ENCODE data around the gene CRBN.

Gene CRBN

GRCh38 chr3:3177861-3178497 lies 1.5 kb downstream of the CRBN start:
- in situ Hi-C loops (cut with HindIII; ENCODE audit: low sequenced_read_pairs): no loop called here

- in situ Hi-C loops (cut with HindIII; ENCODE audit: low sequenced_read_pairs): no loop called here
Observed at GRCh38 chr3:3172627-3173026, 6.9 kb downstream of the CRBN start.

DNA sequence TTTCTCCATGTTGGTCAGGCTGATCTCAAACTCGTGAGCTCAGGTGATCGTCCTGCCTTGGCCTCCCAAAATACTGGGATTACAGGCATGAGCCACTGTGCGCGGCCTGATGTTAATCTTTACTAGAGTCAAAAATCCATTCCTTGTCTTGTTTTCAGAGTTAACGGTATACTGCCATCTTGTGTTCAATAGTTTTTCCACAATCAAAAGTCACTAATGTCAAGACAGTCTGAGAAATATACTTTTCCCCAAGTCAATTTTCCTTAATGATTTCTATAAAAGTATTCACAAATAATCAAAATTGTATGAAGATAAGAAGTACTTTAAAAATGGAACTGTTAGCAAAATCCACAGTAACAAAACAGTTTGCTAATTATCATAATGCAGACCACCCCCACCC lies 8.5 kb downstream of the CRBN start:
- in situ Hi-C loops (cut with HindIII; ENCODE audit: low sequenced_read_pairs): no loop called here

DNA sequence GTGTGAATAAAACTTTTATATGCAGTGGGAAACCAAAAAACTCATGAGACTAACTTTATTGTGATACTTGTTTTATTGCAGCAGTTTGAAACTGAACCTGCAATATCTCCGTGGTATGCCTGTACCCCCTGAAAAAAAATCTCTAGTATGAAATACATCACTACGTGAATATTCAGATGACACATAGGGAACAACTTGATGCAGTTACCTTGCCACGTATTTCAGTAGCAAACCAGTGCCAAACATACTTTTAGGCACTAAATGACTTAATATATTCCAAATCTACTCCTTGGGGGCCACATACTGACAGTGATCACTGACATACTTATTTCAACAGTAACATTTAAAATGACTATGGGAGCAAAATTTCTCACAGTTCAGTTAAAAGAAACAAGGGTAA lies 13.8 kb downstream of the CRBN start:
- in situ Hi-C loops (cut with HindIII; ENCODE audit: low sequenced_read_pairs): no loop called here

DNA sequence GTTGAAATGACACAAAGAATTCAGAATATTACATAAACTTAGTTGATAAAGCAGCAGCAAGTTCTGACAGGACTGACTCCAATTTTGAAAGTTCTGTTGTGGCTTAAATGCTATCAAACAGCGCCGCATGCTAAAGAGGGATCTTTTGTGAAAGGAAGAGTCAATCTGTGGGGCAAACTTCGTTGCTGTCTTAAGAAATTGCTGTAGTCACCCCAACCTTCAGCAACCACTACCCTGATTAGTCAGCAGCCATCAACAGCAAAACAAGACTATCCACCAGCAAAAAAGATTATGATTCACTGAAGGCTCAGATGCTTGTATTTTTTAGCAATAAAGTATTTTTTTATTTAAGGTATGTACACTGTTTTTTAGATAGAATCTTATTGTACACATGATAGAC lies 14.2 kb downstream of the CRBN start:
- in situ Hi-C loops (cut with HindIII; ENCODE audit: low sequenced_read_pairs): no loop called here

DNA sequence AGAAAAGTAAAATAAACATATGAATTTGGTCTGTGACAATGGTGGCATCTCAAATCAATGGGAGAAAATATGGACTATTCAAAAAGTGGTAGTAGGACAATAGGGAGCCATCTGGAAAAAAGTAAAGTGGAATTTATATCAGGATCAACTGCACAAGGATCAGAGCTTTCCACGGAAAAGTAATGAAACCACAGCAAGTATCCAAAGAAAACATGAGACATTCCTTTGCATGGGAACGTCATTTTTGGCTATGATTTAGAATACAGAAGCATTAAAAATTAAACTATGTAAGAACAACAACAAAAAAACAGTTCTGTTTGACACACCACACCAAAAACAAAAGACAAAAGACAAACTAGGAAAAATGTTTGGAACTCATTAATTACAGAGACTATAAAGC lies 18.7 kb downstream of the CRBN start:
- in situ Hi-C loops (cut with HindIII; ENCODE audit: low sequenced_read_pairs): no loop called here

- in situ Hi-C loops (cut with HindIII; ENCODE audit: low sequenced_read_pairs): no loop called here
Observed at GRCh38 chr3:3157484-3157883, 22.0 kb downstream of the CRBN start.

- in situ Hi-C loops (cut with HindIII; ENCODE audit: low sequenced_read_pairs): no loop called here
Observed at GRCh38 chr3:3154879-3155610, 24.4 kb downstream of the CRBN start.

DNA sequence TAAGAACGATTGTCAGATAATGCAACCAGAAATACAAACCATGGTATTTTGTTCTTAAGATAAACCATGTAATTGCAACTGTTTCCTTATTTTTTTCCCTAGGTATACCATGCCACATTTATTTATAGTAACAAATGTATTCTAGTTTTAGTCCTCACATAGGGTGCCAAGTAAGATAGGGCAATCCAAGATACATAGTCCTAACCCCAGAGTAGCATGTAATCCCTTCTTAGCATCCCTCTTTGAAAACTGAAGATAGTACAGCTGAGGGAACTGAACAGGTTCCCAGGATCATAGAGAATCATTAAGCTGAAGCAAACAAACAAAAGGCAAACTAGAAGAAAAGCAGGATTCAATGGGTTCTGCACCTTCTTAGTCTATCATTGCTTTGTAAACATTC lies 28.0 kb downstream of the CRBN start:
- in situ Hi-C loops (cut with HindIII; ENCODE audit: low sequenced_read_pairs): no loop called here

GRCh38 chr3:3149560-3149959 lies 29.9 kb downstream of the CRBN start:
- in situ Hi-C loops (cut with HindIII; ENCODE audit: low sequenced_read_pairs): no loop called here

DNA sequence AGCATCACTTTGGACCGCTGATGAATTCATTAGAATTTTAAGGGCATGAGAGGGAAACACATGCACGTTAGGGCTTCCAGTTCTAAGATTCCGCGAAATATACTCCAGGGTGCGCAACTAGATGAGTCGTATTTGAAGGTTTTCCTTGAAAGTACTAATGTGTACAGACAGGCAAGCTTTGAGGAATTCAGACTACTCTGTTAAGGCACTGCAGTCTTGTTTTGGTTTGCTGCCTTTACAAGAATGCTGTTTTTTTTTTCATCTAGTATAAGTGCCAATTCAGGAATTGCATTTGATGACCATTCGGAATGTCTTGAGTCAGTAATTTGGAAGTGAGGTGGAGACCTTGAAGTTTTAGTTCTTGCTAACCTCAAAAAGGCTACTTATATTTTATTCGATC lies 33.7 kb downstream of the CRBN start:
- in situ Hi-C loops (cut with HindIII; ENCODE audit: low sequenced_read_pairs): no loop called here

DNA sequence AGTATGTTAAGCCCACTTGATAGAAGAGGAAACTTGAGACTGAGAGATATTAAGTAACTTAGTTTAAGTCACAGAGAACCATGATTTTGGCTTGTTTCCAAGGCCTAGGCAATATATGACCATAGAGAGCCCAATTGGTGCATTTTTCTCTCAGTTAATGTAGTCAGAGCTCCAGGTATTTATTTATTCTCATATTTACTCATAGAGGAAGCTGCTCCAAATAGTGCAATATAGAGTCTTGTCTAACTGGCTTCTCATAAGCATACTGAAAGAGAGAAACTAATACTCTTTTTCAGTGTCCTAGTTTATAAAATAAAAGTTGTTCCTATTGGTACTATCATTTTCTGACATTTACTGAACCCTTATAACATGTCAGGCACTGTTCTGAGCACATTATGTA lies 37.6 kb downstream of the CRBN start:
- in situ Hi-C loops (cut with HindIII; ENCODE audit: low sequenced_read_pairs): no loop called here

GRCh38 chr3:3137526-3137925 lies 42.0 kb downstream of the CRBN start:
- in situ Hi-C loops (cut with HindIII; ENCODE audit: low sequenced_read_pairs): no loop called here

GRCh38 chr3:3134750-3135448 lies 44.6 kb downstream of the CRBN start:
- in situ Hi-C loops (cut with HindIII; ENCODE audit: low sequenced_read_pairs): no loop called here

DNA sequence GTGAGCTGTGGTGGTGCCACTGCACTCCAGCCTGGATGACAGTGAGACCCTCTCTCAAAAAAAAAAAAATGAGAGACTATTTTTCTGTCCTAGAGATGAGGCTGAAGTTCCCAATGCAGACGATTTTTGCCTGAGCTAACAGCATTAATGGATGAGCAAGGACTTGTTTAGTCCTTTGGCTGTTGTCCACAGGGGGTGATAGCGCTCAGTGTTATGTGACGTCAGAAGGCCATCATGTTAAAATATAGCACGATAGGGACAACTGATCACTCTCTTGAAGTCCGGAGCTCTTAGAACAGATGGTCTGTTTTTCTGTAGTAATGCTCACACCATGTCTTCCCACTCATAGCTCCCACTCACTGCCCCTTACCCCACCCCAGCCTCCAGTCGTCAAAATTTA lies 46.0 kb downstream of the CRBN start:
- in situ Hi-C loops (cut with HindIII; ENCODE audit: low sequenced_read_pairs): no loop called here

DNA sequence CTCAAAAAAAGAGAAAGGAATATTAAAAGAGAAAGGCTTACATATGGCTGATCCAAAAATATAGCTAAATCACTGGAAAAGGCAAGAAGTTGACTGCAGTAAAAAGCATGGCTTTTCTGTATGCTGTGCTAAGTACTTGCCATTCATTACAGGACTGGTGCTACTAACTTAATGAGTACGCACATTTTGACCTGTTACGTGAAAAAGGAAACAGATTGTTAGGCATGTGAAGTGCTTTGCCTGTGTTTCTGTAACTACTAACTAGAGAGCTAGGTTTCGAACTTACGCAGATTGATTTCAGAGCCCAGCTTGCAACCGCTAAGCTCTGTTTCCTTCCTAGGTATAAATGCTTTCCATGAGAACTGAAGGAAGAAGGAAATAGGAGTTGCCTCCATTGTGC lies 49.9 kb downstream of the CRBN start:
- in situ Hi-C loops (cut with HindIII; ENCODE audit: low sequenced_read_pairs): no loop called here

- in situ Hi-C loops (cut with HindIII; ENCODE audit: low sequenced_read_pairs): no loop called here
Observed at GRCh38 chr3:3127432-3128010, 52.0 kb downstream of the CRBN start.

DNA sequence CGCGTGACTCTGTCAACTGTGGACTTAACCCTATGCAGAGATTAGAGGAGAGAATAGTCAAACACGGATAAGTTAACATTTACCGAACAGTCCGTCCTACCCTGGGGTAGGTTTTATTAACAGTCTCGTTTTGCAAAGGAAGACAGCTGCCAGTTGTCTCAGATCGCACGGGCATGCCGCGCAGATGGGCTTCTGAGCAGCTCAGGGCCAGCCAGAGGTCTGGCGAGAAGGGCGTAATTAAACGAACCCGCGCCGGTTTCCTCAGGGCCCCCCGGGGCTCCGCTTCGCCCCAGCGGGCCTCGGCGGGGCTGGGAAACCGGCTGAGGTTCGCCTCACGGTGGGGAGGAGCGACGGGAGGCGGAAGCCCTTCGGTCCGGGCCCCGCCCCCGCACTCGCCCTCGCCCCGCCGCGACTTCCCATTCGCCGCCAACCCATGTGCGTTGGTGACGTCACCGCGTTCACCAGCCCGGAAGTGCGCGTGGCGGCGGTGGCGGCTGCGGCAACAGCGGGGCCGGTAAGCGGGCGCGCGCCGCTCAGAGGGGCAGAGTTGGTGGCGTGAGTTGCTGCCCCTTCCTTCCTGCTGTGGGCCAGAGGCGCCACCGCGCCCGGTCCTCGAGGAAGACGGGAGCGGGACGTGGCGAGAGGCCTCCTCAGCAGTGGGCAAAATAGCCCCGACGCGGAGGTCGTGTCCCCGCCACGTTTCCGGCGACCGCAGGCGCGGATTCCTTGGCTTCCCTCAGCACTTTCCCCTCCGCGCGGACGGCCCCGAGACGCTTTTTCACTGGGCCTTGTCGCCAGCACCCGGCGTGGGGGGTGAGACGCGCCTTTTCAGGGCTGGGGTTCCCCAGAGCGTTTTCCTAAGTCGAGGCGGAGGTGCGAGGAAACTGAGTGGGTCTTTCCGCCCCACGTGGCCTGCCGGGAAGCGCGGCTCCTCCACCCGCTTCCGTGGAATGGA lies 52.7 kb downstream of the CRBN start, which contains the start of gene TRNT1:
TRNT1 (plus strand) TSS at position 464 of the 955 bp plus-strand sequence. CDS start 2,101 bp downstream, outside the sequence.
- in situ Hi-C loops (cut with HindIII; ENCODE audit: low sequenced_read_pairs): no loop called here

DNA sequence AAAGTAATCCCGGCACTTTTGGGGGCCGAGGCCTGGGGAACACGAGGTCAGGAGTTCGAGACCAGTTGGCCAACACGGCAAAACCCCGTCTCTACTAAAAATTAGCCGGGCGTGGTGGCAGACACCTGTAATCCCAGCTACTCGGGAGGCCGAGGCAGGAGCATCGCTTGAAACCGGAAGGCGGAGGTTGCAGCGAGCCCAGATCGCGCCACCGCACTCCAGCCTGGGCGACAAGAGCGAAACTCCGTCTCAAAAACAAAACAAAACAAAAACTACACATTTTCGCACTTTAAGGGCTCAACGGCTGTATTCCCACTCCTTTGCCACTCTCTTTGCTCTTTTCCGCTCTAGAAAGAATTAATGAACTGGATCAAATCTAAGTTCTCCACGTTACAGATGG lies 53.5 kb downstream of the CRBN start:
- in situ Hi-C loops (cut with HindIII; ENCODE audit: low sequenced_read_pairs): no loop called here

GRCh38 chr3:3119393-3119851 lies 60.1 kb downstream of the CRBN start:
- in situ Hi-C loops (cut with HindIII; ENCODE audit: low sequenced_read_pairs): no loop called here
